Spleen (tissue), 11 donors: ENCODE measurements around the gene MPP3. TPM values are rescaled to one million over a fixed set of nuclear protein-coding genes. Genes with fewer than 3 reads are reported as not detected.

ENCODE experiments used
- DNase-seq: peaks from one replicate; pipeline ENCODE4 v3.0.0-alpha.2; 2020
- H3K27ac ChIP-seq, 8 donors: fragments of 200-600 bp; sonication (generic) in 7 of 8; 1 replicate in 4 of 8; 2 replicates in 4 of 8; pipeline versions ENCODE4 v1.5.0 to v1.8.0; 2016 to 2021; ENCODE audit warnings: inconsistent platforms in 4 of 8, mild to moderate bottlenecking in 4 of 8, moderate library complexity in 1 of 8
- H3K27me3 ChIP-seq, 7 donors: fragments of 200-600 bp; sonication (generic) in 6 of 7; replicated peaks in 1 of 7; 1 replicate in 4 of 7; 2 replicates in 3 of 7; pipeline versions ENCODE4 v1.5.0 to v1.8.0; 2016 to 2021; ENCODE audit warnings: inconsistent platforms in 3 of 7, mild to moderate bottlenecking in 1 of 7
- H3K36me3 ChIP-seq, 6 donors: fragments of 200-600 bp; sonication (generic) in 5 of 6; 1 replicate in 4 of 6; 2 replicates in 2 of 6; pipeline versions ENCODE4 v1.5.0 to v1.8.0; 2016 to 2021; ENCODE audit warnings: inconsistent platforms in 2 of 6
- H3K4me1 ChIP-seq, 6 donors: fragments of 200-600 bp; sonication (generic) in 5 of 6; 1 replicate in 3 of 6; 2 replicates in 3 of 6; pipeline versions ENCODE4 v1.5.0 to v1.8.0; 2016 to 2021; ENCODE audit warnings: inconsistent platforms in 3 of 6
- H3K4me3 ChIP-seq, 8 donors: fragments of 200-600 bp; sonication (generic) in 7 of 8; 1 replicate in 4 of 8; 2 replicates in 4 of 8; pipeline versions ENCODE4 v1.5.0 to v1.8.0; 2016 to 2021; ENCODE audit warnings: inconsistent platforms in 4 of 8, mild to moderate bottlenecking in 4 of 8, moderate library complexity in 2 of 8
- H3K9me3 ChIP-seq, 8 donors: fragments of 200-600 bp; sonication (generic) in 7 of 8; 1 replicate in 4 of 8; 2 replicates in 4 of 8; pipeline versions ENCODE4 v1.5.0 to v1.8.0; 2016 to 2021; ENCODE audit warnings: inconsistent platforms in 4 of 8
- CTCF ChIP-seq, 11 experiments: fragments of 200-600 bp in 7 of 11; fragments of 450-650 bp in 4 of 11; sonication (generic) in 4 of 11; IDR thresholded peaks in 8 of 11; conservative IDR thresholded peaks in 3 of 11; 1 replicate in 7 of 11; 2 replicates in 4 of 11; pipeline versions ENCODE4 v1.4.0 to v1.8.0; 2016 to 2021; ENCODE audit warnings: antibody characterized with exemption in 11 of 11, inconsistent platforms in 4 of 11, mild to moderate bottlenecking in 1 of 11
- POLR2A ChIP-seq, 3 donors: fragments of 450-650 bp; IDR thresholded peaks; one replicate each; pipeline ENCODE4 v1.5.1; 2017; ENCODE audit warnings: antibody characterized with exemption in 3 of 3, mild to moderate bottlenecking in 1 of 3
- POLR2AphosphoS5 ChIP-seq, 3 donors: sonication (generic); formaldehyde crosslinking; IDR thresholded peaks; one replicate each; pipeline ENCODE4 v1.5.1; 2017; ENCODE audit warnings: antibody characterized with exemption in 3 of 3
- WGBS, 5 donors: extraction: QIAGEN DNeasy Blood & Tissue Kit in 3 of 5; methylation state at CpG; one replicate each; pipeline versions ENCODE4 v1.1.5 to v1.1.7; 2013 to 2018; 5-methylcytosine and 5-hydroxymethylcytosine counted together
- intact Hi-C: fragments of 100-400 bp; cut with DNase I; formaldehyde crosslinking; loops from one replicate; pipeline ENCODE4 v1.15.0; 2023; ENCODE audit warnings: low total_unique reads
- polyA plus RNA-seq, 3 donors: library from polyadenylated mRNA; stranded (reverse); fragments of 200-250 nt; gene quantifications; one replicate each; pipeline ENCODE4 v1.2.1, GENCODE V29; 2013
- total RNA-seq, 7 donors: library from RNA; depleted of rRNA in 3 of 7; stranded (reverse); fragments of >200 nt in 3 of 7; fragmentation: NEBNext Ultra II Directional in 4 of 7; extraction: Animal tissue kit (Norgen Biotek cat#: 25700) in 4 of 7; gene quantifications; one replicate each; pipeline versions ENCODE4 v1.1.0 to v1.2.1, GENCODE V29; 2016 to 2021
- donor health status: healthy with polysubstance abuse.
- donor health status: DM: no; HTN: no; CAD: no; lungs with moderate emphysema.
- donor health status: DM: no; HTN: no; CAD: no.
- donor health status: Bipolar disorder and iron deficiency.
- donor health status: healthy.
- donor health status: DM: no; HTN: no; CAD: no.
- donor health status: DM: yes; HTN: yes; CAD: no.

The MPP3 gene
- total and polyA plus RNA-seq, 10 donors, result 1.9 to 23.9 (median 7.1) TPM

- Histone ChIP-seq H3K9me3 (no peaks in the 10 kb centered on the region), H3K27me3 (peaks cover 0 to 13% (median 0%) of the 10 kb centered on the region in 7 donors), H3K27ac (no peak overlapping the region), H3K4me1 (peaks cover 0 to 5% (median 0%) of the 10 kb centered on the region in 6 donors), H3K36me3 (peaks cover 0 to 16% (median 0%) of the 10 kb centered on the region in 6 donors), H3K4me3 (no peak overlapping the region)
- WGBS, 5 donors, result 88 to 94% (median 92%) methylated on average over 5 of the region's 5 CpGs
- intact Hi-C loops, result no loop called here
- no peak for DNase-seq
- TF ChIP-seq POLR2AphosphoS5 (IDR thresholded peaks at IDR 0.05) (no peak), POLR2A (IDR thresholded peaks at IDR 0.05) (no peak), CTCF (IDR thresholded peaks at IDR 0.05 in 8 of 11, conservative IDR thresholded peaks at IDR 0.05 in 3 of 11) (no peak)
Observed at GRCh38 chr17:43809121-43809520, 23.8 kb downstream of the MPP3 start.

- peaks cover 0 to 6% (median 0%) of the 10 kb centered on the region in 7 donors for H3K27me3 ChIP-seq
- DNase-seq, result no peak
- no peak overlapping the region for H3K4me3 ChIP-seq
- H3K4me1 ChIP-seq, result peaks cover 0 to 14% (median 0%) of the 10 kb centered on the region in 6 donors
- intact Hi-C loops, result no loop called here
- H3K9me3 ChIP-seq, result no peaks in the 10 kb centered on the region
- no peak for TF ChIP-seq CTCF (IDR thresholded peaks at IDR 0.05 in 8 of 11, conservative IDR thresholded peaks at IDR 0.05 in 3 of 11)
- TF ChIP-seq POLR2AphosphoS5 (IDR thresholded peaks at IDR 0.05), result no peak
- TF ChIP-seq POLR2A (IDR thresholded peaks at IDR 0.05), result no peak
- peaks cover 0 to 7% (median 0%) of the 10 kb centered on the region in 6 donors for H3K36me3 ChIP-seq
- H3K27ac ChIP-seq, result no peak overlapping the region
- WGBS, 5 donors, result 72 to 95% (median 76%) methylated on average over 4 of the region's 4 CpGs
Observed at GRCh38 chr17:43808076-43808475, 24.9 kb downstream of the MPP3 start.

- peaks cover 0 to 14% (median 0%) of the 10 kb centered on the region in 6 donors for H3K4me1 ChIP-seq
- peaks cover 0 to 3% (median 0%) of the 10 kb centered on the region in 7 donors for H3K27me3 ChIP-seq
- no peak overlapping the region for H3K27ac ChIP-seq
- H3K4me3 ChIP-seq, result no peak overlapping the region
- DNase-seq, result no peak
- TF ChIP-seq CTCF (IDR thresholded peaks at IDR 0.05 in 8 of 11, conservative IDR thresholded peaks at IDR 0.05 in 3 of 11) (no peak), POLR2A (IDR thresholded peaks at IDR 0.05) (no peak), POLR2AphosphoS5 (IDR thresholded peaks at IDR 0.05) (no peak)
- intact Hi-C loops, result no loop called here
- H3K9me3 ChIP-seq, result no peaks in the 10 kb centered on the region
- no peaks in the 10 kb centered on the region for H3K36me3 ChIP-seq
Observed at GRCh38 chr17:43805117-43805516, 27.8 kb downstream of the MPP3 start.

GRCh38 chr17:43803758-43804157, 29.2 kb downstream of the MPP3 start:
- Histone ChIP-seq H3K9me3 (no peaks in the 10 kb centered on the region), H3K27ac (no peak overlapping the region), H3K36me3 (no peaks in the 10 kb centered on the region), H3K4me3 (no peak overlapping the region), H3K27me3 (peaks cover 0 to 9% (median 0%) of the 10 kb centered on the region in 7 donors), H3K4me1 (peaks cover 0 to 14% (median 0%) of the 10 kb centered on the region in 6 donors)
- DNase-seq, result no peak
- TF ChIP-seq POLR2AphosphoS5 (IDR thresholded peaks at IDR 0.05), result no peak
- TF ChIP-seq CTCF (IDR thresholded peaks at IDR 0.05 in 8 of 11, conservative IDR thresholded peaks at IDR 0.05 in 3 of 11), result no peak
- TF ChIP-seq POLR2A (IDR thresholded peaks at IDR 0.05), result no peak
- 52 to 72% (median 66%) methylated on average over 3 to 4 of the region's 4 CpGs for WGBS, 5 donors
- intact Hi-C loops, result no loop called here
